D721Med (cell line): Measurements from ENCODE around the gene PAIP2.

ENCODE experiments used
- DNase-seq: peaks from one replicate; pipeline ENCODE4 v3.0.0; 2011; ENCODE audit warnings: low spot score; ENCODE audit not compliant: insufficient read length
- FAIRE-seq: peaks from 2 replicates; lab custom pipeline; 2011; peaks lifted over from hg19 to GRCh38; lab: Jason Lieb, UNC
- CTCF ChIP-seq: IDR thresholded peaks from 2 replicates; pipeline ENCODE4 v1.5.1; 2012; ENCODE audit warnings: mild to moderate bottlenecking, control low read depth; ENCODE audit not compliant: insufficient read depth; ENCODE audit errors: missing control alignments

PAIP2 gene

GRCh38 chr5:139296862-139297326, 44.8 kb upstream of the PAIP2 start:
- DNase-seq: no peak
- TF ChIP-seq CTCF: no peak
- FAIRE-seq: no peak

- FAIRE-seq (no peak), DNase-seq (no peak)
- no peak for TF ChIP-seq CTCF
Observed at GRCh38 chr5:139297439-139298133, 44.1 kb upstream of the PAIP2 start.

- no peak for FAIRE-seq
- DNase-seq: no peak
Observed at GRCh38 chr5:139298242-139298641, 43.4 kb upstream of the PAIP2 start.

GRCh38 chr5:139299486-139299885, 42.2 kb upstream of the PAIP2 start:
- TF ChIP-seq CTCF: no peak
- no peak for DNase-seq
- no peak for FAIRE-seq

More at GRCh38 chr5:139298242-139298641, 43.4 kb upstream of the PAIP2 start:
- TF ChIP-seq CTCF: no peak

- DNase-seq: no peak
- no peak for TF ChIP-seq CTCF
- FAIRE-seq: no peak
Observed at GRCh38 chr5:139301808-139302499, 39.7 kb upstream of the PAIP2 start.

GRCh38 chr5:139304391-139305324, 37.0 kb upstream of the PAIP2 start:
- FAIRE-seq: peak; percentile 11
- no peak for TF ChIP-seq CTCF
- DNase-seq: no peak
